GM15510 (cell line): Measurements from ENCODE around the gene ZIK1.
A peak's percentile ranks its signal among the peaks of the same experiment; 100 is the strongest.

Experiments used
- POLR2A ChIP-seq: IDR thresholded peaks from 3 replicates; pipeline ENCODE4 v1.6.1; 2011; ENCODE audit warnings: borderline replicate concordance; ENCODE audit not compliant: insufficient read length; ENCODE audit errors: extremely low read depth

Gene ZIK1

GRCh38 chr19:57583104-57583520 lies 833 bp upstream of the ZIK1 start:
- no peak for TF ChIP-seq POLR2A

GRCh38 chr19:57587529-57587928 lies 3.6 kb downstream of the ZIK1 start:
- no peak for TF ChIP-seq POLR2A

- TF ChIP-seq POLR2A = no peak
Observed at GRCh38 chr19:57599377-57599760, 15.4 kb downstream of the ZIK1 start.

- TF ChIP-seq POLR2A = peak; percentile 56
Observed at GRCh38 chr19:57599761-57600383, 15.9 kb downstream of the ZIK1 start, which contains the start of gene ZNF530. Gene ZNF530, plus strand, starts transcription at chr19:57599885. Its CDS starts 4,461 bp downstream, at chr19:57604346.

GRCh38 chr19:57606931-57607330 lies 23.0 kb downstream of the ZIK1 start:
- no peak for TF ChIP-seq POLR2A

- no peak for TF ChIP-seq POLR2A
Observed at GRCh38 chr19:57611113-57611512, 27.2 kb downstream of the ZIK1 start.

GRCh38 chr19:57613941-57614743 lies 30.2 kb downstream of the ZIK1 start, which contains the start of gene ZNF134:
Gene ZNF134, plus strand, starts transcription at chr19:57614242. Its CDS starts 5,227 bp downstream, at chr19:57619469.
- peak; percentile 60 for TF ChIP-seq POLR2A

- TF ChIP-seq POLR2A = no peak
Observed at GRCh38 chr19:57615346-57615745, 31.4 kb downstream of the ZIK1 start.

GRCh38 chr19:57620673-57621348 lies 36.9 kb downstream of the ZIK1 start:
- no peak for TF ChIP-seq POLR2A

- TF ChIP-seq POLR2A = no peak
Observed at GRCh38 chr19:57623091-57623490, 39.1 kb downstream of the ZIK1 start.

- peak; percentile 69 for TF ChIP-seq POLR2A
Observed at GRCh38 chr19:57632987-57633831, 49.3 kb downstream of the ZIK1 start, which contains the start of gene ZNF211. Gene ZNF211, plus strand, starts transcription at chr19:57633168. Its CDS starts 179 bp downstream, at chr19:57633347.

- no peak for TF ChIP-seq POLR2A
Observed at GRCh38 chr19:57633832-57634131, 49.8 kb downstream of the ZIK1 start.

GRCh38 chr19:57637379-57637778 lies 53.4 kb downstream of the ZIK1 start:
- no peak for TF ChIP-seq POLR2A

- TF ChIP-seq POLR2A = no peak
Observed at GRCh38 chr19:57641715-57642234, 57.8 kb downstream of the ZIK1 start.
